Stomach (tissue), 9 donors: ENCODE data around the gene TUBB1. TPM values are rescaled to one million over a fixed set of nuclear protein-coding genes. Genes with fewer than 3 reads are reported as not detected.

Experiments used
- DNase-seq, 2 donors: peaks; one replicate each; pipeline versions ENCODE4 v3.0.0 to v3.0.0-alpha.2; 2013 to 2019
- H3K27ac ChIP-seq, 5 donors: fragments of 200-600 bp in 4 of 5; sonication (generic) in 4 of 5; one replicate each; pipeline ENCODE4 v1.5.1; 2013 to 2019; ENCODE audit warnings: mild to moderate bottlenecking in 1 of 5, moderate library complexity in 1 of 5
- H3K27me3 ChIP-seq, 3 donors: fragments of 200-600 bp; sonication (generic); one replicate each; pipeline ENCODE4 v1.5.1; 2017 to 2019; ENCODE audit warnings: mixed run types in 1 of 3
- H3K36me3 ChIP-seq, 4 donors: fragments of 200-600 bp; sonication (generic); 1 replicate in 3 of 4; 2 replicates in 1 of 4; pipeline ENCODE4 v1.5.1; 2016 to 2019
- H3K4me1 ChIP-seq, 4 donors: fragments of 200-600 bp; sonication (generic); one replicate each; pipeline ENCODE4 v1.5.1; 2016 to 2019
- H3K4me3 ChIP-seq, 4 donors: fragments of 200-600 bp; sonication (generic) in 3 of 4; one replicate each; pipeline ENCODE4 v1.5.1; 2016 to 2019; ENCODE audit warnings: mild to moderate bottlenecking in 1 of 4
- H3K9me3 ChIP-seq, 4 donors: fragments of 200-600 bp; sonication (generic); one replicate each; pipeline ENCODE4 v1.5.1; 2016 to 2019
- CTCF ChIP-seq, 7 experiments: fragments of 450-650 bp in 4 of 7; fragments of 200-600 bp in 3 of 7; sonication (generic) in 3 of 7; IDR thresholded peaks; one replicate each; pipeline ENCODE4 v1.5.1; 2016 to 2019; ENCODE audit warnings: antibody characterized with exemption in 7 of 7, control low read depth in 2 of 7, mild to moderate bottlenecking in 1 of 7
- EP300 ChIP-seq: sonication (generic); formaldehyde crosslinking; IDR thresholded peaks from one replicate; pipeline ENCODE4 v1.6.1; 2017; ENCODE audit warnings: antibody characterized with exemption
- POLR2A ChIP-seq, 4 donors: fragments of 450-650 bp; IDR thresholded peaks; one replicate each; pipeline ENCODE4 v1.6.1; 2016; ENCODE audit warnings: antibody characterized with exemption in 4 of 4, control low read depth in 2 of 4, mild to moderate bottlenecking in 1 of 4, moderate library complexity in 1 of 4
- POLR2AphosphoS5 ChIP-seq, 3 donors: sonication (generic); formaldehyde crosslinking; IDR thresholded peaks; one replicate each; pipeline ENCODE4 v1.6.1; 2016; ENCODE audit warnings: antibody characterized with exemption in 3 of 3
- WGBS, 5 donors: extraction: QIAGEN DNeasy Blood & Tissue Kit in 3 of 5; methylation state at CpG; one replicate each; pipeline versions ENCODE4 v1.1.5 to v1.1.7; 2013 to 2018; 5-methylcytosine and 5-hydroxymethylcytosine counted together
- intact Hi-C: fragments of 100-400 bp; cut with DNase I; formaldehyde crosslinking; loops from one replicate; pipeline ENCODE4 v1.15.1; 2023; ENCODE audit warnings: low total_unique reads
- polyA plus RNA-seq, 3 donors: library from polyadenylated mRNA; stranded (reverse); fragments of 200-250 nt; gene quantifications; one replicate each; pipeline ENCODE4 v1.2.3, GENCODE V29; 2013
- total RNA-seq, 5 donors: library from RNA; depleted of rRNA; stranded (reverse); fragments of >200 nt; gene quantifications; one replicate each; pipeline versions ENCODE4 v1.1.0 to v1.2.3, GENCODE V29; 2014 to 2016
- donor health status: healthy with polysubstance abuse.
- donor health status: Bipolar disorder and iron deficiency.
- donor health status: healthy.

TUBB1 gene
- total and polyA plus RNA-seq, 8 donors: 0.03 to 0.55 (median 0.12) TPM; not detected in 5

- no peak overlapping the region for H3K4me3 ChIP-seq
- no peaks in the 10 kb centered on the region for H3K27me3 ChIP-seq
- no peaks in the 10 kb centered on the region for H3K9me3 ChIP-seq
- intact Hi-C loops: no loop called here
- DNase-seq: no peak
- no peak overlapping the region for H3K27ac ChIP-seq
- H3K36me3 ChIP-seq: peaks cover 32 to 80% (median 74%) of the 10 kb centered on the region in 4 donors
- WGBS, 5 donors: 81 to 87% (median 86%) methylated on average over 5 of the region's 5 CpGs
- no peak for TF ChIP-seq POLR2A (IDR thresholded peaks at IDR 0.05)
- TF ChIP-seq POLR2AphosphoS5 (IDR thresholded peaks at IDR 0.05): no peak
- no peak for TF ChIP-seq CTCF (IDR thresholded peaks at IDR 0.05)
- TF ChIP-seq EP300: no peak
- H3K4me1 ChIP-seq: peaks cover 32 to 63% (median 49%) of the 10 kb centered on the region in 4 donors
Observed at GRCh38 chr20:59026904-59027740, 7.9 kb downstream of the TUBB1 start.

- no peak overlapping the region for H3K27ac ChIP-seq
- peaks cover 29 to 73% (median 69%) of the 10 kb centered on the region in 4 donors for H3K36me3 ChIP-seq
- TF ChIP-seq CTCF (IDR thresholded peaks at IDR 0.05) (no peak), POLR2A (IDR thresholded peaks at IDR 0.05) (no peak), EP300 (no peak), POLR2AphosphoS5 (IDR thresholded peaks at IDR 0.05) (no peak)
- intact Hi-C loops: no loop called here
- DNase-seq: no peak
- H3K4me1 ChIP-seq: peaks cover 32 to 65% (median 52%) of the 10 kb centered on the region in 4 donors
- no peaks in the 10 kb centered on the region for H3K9me3 ChIP-seq
- H3K27me3 ChIP-seq: no peaks in the 10 kb centered on the region
- WGBS, 5 donors: 85 to 89% (median 86%) methylated on average over 8 of the region's 8 CpGs
- H3K4me3 ChIP-seq: no peak overlapping the region
Observed at GRCh38 chr20:59027741-59028320, 8.6 kb downstream of the TUBB1 start.

- Histone ChIP-seq H3K36me3 (peaks cover 21 to 66% (median 60%) of the 10 kb centered on the region in 4 donors), H3K27me3 (no peaks in the 10 kb centered on the region), H3K4me1 (peaks cover 32 to 69% (median 54%) of the 10 kb centered on the region in 4 donors), H3K27ac (peak overlapping the region in 3 of 5 donors; percentile 5 to 44 (median 43)), H3K9me3 (no peaks in the 10 kb centered on the region), H3K4me3 (peak overlapping the region in 3 of 4 donors; percentile 19 to 26 (median 22))
- intact Hi-C loops: no loop called here
- no peak for DNase-seq
- no peak for TF ChIP-seq POLR2AphosphoS5 (IDR thresholded peaks at IDR 0.05)
- no peak for TF ChIP-seq POLR2A (IDR thresholded peaks at IDR 0.05)
- TF ChIP-seq CTCF (IDR thresholded peaks at IDR 0.05): no peak
- no peak for TF ChIP-seq EP300
- 17 to 39% (median 22%) methylated on average over 2 of the region's 2 CpGs for WGBS, 5 donors
Observed at GRCh38 chr20:59028812-59029211, 9.6 kb downstream of the TUBB1 start.

GRCh38 chr20:59030911-59031563 lies 11.8 kb downstream of the TUBB1 start:
- H3K9me3 ChIP-seq: no peaks in the 10 kb centered on the region
- H3K4me1 ChIP-seq: peaks cover 32 to 64% (median 53%) of the 10 kb centered on the region in 4 donors
- H3K4me3 ChIP-seq: peak overlapping the region; percentile 78 to 85 (median 82)
- TF ChIP-seq POLR2A (IDR thresholded peaks at IDR 0.05) (no peak), POLR2AphosphoS5 (IDR thresholded peaks at IDR 0.05) (no peak), CTCF (IDR thresholded peaks at IDR 0.05) (no peak), EP300 (no peak)
- peak overlapping the region; percentile 54 to 94 (median 91) for H3K27ac ChIP-seq
- peaks cover 23 to 66% (median 58%) of the 10 kb centered on the region in 4 donors for H3K36me3 ChIP-seq
- no peak for DNase-seq
- no peaks in the 10 kb centered on the region for H3K27me3 ChIP-seq
- whole genome bisulfite sequencing, 5 donors: 59 to 70% (median 61%) methylated on average over 7 of the region's 7 CpGs
- intact Hi-C loops: no loop called here
